ENCODE measurements around the gene NOP9.

Gene NOP9

DNA sequence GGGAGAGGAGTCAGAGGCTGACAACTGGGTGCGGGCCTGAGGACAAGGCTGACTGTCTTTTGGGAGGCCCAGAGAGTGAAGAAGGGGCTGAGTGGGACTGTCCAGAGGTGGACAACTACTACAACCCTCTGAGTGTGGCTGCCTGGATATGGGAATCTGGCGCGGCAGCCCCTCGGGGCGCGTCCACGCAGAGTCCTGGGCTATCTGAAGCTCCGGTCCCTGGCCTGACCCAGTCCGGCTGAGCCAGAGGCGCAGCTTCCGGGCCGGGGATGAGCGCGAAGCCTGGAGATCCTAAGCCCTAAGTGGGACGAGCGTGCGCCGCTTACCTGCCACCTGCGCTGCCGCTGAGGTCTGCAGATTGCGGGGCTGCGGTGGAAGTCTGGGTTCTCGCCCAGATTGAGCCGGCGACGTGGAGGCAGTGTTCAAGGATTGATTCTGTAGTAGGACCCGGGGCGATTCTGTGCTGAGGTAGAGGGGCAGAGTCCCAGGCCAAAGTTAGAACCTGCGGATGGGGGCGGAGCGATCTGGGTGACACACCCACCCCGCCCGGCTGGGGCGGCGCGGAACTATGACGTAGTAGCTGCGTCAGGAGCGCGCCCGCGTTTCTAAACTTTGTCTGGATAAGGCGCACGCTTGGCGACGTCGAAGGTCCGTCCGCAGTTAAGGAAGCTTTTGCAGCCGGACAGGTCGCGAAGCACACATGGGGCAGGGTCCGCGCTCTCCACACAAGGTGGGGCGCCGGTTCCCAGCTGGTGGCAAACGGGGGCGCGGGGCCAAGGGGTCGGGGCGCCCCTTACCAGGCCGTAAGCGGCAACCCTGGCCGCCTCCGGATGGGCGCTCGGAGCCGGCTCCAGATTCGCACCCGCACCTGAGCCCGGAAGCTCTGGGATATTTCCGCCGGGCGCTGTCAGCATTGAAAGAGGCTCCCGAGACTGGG lies at the start of gene NOP9, which contains the start of gene DHRS1:
TSS of gene NOP9 (plus strand) at position 596 of the 937 bp plus-strand sequence. CDS start at position 701, 105 bp downstream.
TSS of gene DHRS1 (minus strand) at position 526 of the 937 bp plus-strand sequence. CDS start 674 bp downstream, outside the sequence.
- peak; percentile 95 for DNase-seq

- no peak for DNase-seq
Measured at GRCh38 chr14:24250354-24250753, 49.3 kb upstream of the NOP9 start.

DNA sequence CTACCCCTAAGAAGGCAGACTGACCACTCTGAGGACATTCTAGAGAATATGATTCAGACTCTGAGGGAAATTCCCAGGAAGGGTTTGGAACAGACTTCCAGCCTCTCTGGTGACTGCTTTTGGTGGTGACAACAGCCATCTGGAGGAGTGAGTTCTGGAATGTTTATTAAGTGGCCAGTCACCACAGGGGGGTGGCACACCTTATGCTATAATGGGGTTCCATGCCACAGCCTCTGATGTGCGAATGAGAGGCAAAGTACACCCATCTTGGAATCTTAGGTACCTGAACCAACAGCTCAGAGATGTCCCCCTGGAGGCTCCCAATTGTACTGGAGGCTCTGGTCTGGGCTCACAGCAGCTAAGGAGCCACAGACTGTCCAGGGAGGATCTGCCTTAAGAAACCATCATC lies 47.8 kb upstream of the NOP9 start:
- DNase-seq: no peak

- DNase-seq: no peak
Measured at GRCh38 chr14:24252289-24253124, 47.1 kb upstream of the NOP9 start.

- DNase-seq: no peak
Measured at GRCh38 chr14:24253936-24254335, 45.7 kb upstream of the NOP9 start.

- DNase-seq: no peak
Measured at GRCh38 chr14:24254630-24255392, 44.8 kb upstream of the NOP9 start.

DNA sequence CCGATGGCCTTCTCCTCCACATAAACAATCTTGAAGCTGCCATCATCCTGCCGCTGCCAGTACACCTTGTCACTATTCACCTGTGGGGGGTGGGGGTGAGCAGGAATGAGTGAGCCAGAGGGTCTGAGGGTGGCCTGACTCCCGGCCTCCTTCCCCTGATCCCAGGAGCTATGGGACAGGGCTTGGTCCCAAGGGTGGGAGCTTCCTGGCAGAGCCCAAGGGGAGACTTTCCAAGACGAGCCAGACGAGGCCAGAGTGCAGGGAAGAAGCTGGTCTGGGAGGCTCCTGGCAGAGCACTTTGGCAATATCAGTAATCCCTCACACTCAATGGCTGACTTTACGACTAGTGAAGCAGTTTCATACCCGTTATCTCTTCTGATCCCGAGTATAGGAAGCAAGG lies 44.2 kb upstream of the NOP9 start:
- DNase-seq: no peak

DNA sequence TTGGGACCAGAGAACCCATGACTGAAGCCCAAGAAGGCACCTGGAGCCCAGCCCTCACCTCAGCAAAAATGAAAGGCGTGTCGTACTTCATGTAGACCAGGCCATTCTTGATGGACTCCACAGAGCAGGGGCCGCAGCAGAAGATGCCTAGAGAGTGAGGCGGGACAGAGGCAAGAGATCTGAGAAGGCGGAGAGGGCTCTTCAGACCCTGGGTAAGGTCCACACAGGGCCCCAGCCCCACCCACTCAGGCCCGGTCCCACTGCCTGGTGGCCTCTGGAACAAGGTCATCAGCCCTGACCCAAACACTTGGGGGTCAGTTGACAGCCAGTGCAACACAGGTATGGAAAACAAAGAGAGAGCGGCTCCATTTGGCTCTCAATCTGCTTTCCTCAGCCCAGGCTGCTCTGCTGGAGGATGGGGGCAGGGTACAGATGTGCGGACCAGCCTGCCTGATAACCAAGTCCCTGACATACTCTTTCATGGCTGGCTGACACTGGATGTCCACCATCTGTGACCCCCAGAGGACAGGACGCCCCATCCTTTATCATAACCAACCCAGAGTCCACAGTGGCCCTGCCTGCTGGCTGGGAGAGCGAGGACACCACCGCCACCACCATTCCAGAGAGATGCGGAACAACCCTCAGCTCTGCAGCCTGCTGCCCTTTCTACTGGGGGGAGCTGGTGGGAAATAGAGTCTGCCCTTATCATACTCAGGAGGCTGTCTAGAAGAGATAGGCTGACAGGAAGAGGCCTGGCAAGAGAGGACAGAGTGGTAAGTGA lies 43.5 kb upstream of the NOP9 start:
- DNase-seq: no peak

DNA sequence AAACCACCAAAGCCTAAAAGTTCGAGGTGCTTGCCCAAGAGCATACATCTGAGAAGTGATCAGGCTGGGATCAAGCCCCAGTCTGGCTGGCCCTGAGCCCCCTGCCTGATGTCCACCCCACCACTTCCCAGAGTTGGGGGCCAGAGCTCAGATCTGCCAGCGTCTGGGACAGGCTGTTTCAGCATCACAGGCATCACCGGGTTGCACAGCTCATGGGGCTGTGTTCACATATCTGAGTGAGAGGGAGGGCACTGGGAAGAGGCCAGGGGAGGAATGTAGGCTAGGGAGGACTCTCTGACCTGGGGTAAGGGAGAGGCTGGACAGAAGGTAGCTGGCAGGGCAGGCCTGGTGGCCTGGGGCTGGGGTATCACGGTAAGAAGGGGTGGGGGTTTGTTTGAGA lies 42.7 kb upstream of the NOP9 start:
- no peak for DNase-seq

GRCh38 chr14:24258119-24258518 lies 41.5 kb upstream of the NOP9 start:
- no peak for DNase-seq

- DNase-seq: no peak
Measured at GRCh38 chr14:24258548-24259265, 40.9 kb upstream of the NOP9 start.

- DNase-seq: no peak
Measured at GRCh38 chr14:24259282-24260025, 40.2 kb upstream of the NOP9 start.

- DNase-seq: no peak
Measured at GRCh38 chr14:24260026-24260779, 39.4 kb upstream of the NOP9 start.

DNA sequence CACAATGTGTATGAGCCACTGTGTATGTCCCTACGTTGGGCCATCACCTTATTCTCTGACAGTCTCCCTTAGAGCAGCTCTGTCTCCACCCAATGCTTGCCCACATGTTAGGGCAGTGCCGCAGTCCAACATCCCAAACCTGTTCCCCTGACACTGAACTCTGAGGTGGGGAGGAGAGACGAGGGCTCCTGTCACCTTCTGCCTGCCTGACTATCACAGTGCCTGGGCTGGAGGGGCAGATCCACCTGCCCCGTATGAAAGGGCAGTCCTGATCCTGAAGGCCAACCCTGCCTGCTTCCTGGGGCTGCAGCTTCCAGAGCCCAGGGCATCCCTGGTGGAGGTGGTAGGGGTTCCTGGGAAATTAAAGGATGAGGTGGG lies 38.9 kb upstream of the NOP9 start:
- no peak for DNase-seq

GRCh38 chr14:24261256-24261968 lies 38.2 kb upstream of the NOP9 start:
- DNase-seq: no peak

GRCh38 chr14:24261969-24262327 lies 37.7 kb upstream of the NOP9 start:
- no peak for DNase-seq

GRCh38 chr14:24262821-24263733 lies 36.6 kb upstream of the NOP9 start, which contains the start of gene TGM1:
TSS of gene TGM1 (minus strand) at chr14:24263177. CDS start at chr14:24262352, 825 bp downstream.
- no peak for DNase-seq

DNA sequence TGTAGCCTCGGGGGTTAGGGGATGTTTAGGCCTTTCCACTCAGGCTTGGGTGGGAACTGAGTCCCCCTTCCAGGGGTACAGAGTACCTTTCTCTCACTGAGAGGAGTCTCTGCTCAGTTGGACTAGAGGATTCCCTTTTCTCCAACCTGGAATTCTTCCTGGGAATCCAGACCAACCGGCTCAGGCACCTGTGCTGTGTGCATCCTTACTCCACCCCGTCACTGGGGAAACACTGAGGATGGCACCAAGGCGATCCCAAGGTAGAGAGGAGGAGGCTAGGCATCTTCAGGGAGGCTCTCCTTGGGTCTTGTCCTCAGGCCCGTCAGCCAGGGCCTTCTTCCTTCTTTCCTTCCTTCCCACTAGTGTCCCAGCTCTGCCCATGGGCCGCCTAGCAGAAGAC lies 35.8 kb upstream of the NOP9 start:
- DNase-seq: no peak
